Measurements from ENCODE around the gene LPAR2.
"Not testable (repeated sequence)": the region's sequence is repeated elsewhere in the genome, so short reads cannot be mapped to it uniquely, and the experiment has no call there.

Gene LPAR2

DNA sequence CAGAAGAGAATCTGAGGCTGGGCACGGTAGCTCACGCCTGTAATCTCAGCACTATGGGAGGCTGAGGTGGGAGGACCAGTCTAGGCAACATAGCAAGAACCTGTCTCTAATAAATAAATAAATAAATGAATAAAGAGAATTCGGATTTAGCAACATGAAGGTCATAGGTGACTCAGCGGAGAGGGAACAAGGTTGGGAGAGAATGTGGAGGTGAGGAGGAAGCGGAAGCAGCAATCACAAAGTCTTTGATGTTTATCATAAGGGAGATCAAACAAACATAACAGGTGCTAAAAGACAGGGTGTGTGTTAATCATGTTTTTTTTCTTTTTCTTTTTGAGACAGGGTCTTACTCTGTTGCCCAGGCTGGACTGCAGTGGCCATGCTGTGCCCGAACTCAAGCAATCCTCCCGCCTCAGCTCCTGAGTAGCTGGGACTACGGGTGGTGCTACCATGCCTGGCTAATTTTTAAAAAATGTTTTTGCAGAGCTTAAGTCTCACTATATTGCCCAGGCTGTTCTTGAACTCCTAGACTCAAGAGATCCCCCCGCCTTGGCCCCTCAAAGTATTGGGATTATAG is 25.8 kb downstream of the LPAR2 start:
- in situ Hi-C loops (cut with HindIII; ENCODE audit: low sequenced_read_pairs), result no loop called here

DNA sequence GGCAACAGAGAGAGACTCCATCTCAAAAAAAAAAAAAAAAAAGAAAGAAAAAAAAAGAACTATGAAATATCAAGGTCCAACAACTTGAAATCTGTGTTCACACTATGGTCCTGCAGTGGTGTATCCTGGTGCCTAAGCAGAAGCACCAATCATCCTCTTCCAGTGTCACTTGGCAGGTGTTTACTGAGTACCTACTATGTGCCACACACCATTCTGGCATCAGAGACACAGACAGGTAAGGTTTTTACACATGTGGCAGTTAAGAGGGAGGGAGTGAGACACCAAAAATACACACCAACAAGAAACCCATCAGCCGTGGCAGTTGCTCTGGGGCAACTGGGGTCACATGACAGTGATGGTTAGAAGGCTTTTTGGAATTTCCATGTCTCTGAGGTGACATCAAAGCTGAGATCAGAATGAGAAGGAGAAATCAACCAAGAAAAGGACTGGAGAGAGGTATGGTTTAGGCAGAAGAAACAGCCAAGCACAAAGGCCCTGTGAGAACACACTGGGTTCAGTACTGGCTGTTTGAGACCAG is 27.2 kb downstream of the LPAR2 start:
- in situ Hi-C loops (cut with HindIII; ENCODE audit: low sequenced_read_pairs), result no loop called here

- in situ Hi-C loops (cut with HindIII; ENCODE audit: low sequenced_read_pairs), result not testable (repeated sequence)
These were observed 29.1 kb downstream of the LPAR2 start for GRCh38 chr19:19598728-19599451.

DNA sequence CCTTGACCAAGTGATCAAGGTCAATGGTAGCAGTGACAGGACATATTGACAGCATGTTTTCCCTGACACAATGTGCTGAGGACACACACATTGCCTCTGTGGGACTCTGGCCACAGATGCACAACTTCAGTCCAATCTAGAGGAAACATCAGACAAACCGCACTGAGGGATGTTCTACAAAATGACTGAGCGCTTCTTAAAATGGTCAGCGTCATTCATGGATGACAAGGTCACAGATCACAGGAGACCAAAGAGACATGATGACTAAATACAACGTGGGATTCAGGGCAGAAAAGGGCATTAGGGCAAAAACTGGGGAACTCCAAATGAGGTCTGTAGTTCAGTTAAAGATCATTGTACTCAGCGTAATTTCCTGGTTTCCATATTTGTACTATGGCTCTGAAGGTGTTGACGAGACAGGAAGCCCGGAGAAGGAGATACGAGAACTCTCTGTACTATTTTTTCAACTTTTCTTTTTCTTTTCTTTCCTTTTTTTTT is 30.2 kb downstream of the LPAR2 start:
- in situ Hi-C loops (cut with HindIII; ENCODE audit: low sequenced_read_pairs), result no loop called here

DNA sequence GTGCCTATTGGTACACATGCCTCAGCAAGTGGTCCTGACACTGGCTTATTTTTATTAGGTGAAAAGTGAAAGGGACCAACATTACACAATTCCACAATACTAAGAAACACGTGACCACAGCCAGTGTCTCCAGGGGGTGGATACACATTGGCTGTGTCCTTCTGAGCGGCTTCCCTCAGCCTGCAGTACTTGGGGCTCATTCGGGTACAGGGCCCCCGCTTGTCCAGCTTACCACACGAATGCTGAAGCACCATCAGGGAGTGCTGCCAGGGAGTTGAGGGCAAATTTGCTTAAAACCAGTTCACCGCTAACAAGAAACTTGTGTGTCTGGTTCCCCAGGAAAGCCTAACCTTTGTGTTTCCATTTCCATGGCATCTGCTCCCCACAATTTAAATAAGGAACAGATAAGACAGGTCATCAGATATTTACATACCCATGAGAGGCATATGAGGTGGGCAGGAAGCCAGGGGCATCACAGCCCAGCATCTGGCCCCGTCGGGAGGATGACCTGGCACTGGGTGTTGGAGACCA is 32.8 kb downstream of the LPAR2 start:
- in situ Hi-C loops (cut with HindIII; ENCODE audit: low sequenced_read_pairs), result no loop called here

- in situ Hi-C loops (cut with HindIII; ENCODE audit: low sequenced_read_pairs), result loop anchor here (5.0 kb wide), 2 partner anchors 62 to 68 kb away; partner anchors contain the start of gene ATP13A1
These were observed 33.6 kb downstream of the LPAR2 start for GRCh38 chr19:19594381-19594780.

DNA sequence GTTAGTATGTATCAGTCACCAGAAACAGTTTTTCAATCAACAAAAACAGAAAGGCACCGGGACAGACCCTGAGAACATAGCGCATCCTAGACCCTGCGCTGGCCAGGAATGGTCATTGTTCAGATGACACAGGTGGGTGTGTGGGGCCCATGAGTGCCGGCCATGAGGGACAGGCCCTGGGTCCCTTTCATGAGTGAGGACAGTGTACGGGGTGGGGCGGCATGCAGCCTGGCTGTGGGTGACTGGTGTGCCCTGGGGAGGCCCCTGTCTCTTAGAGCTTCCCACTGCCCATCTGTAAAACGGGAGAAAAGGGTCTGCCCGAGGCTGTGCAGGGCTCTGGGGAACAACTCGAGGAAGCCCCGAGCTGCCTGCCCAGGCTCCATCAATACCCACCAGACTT is 35.3 kb downstream of the LPAR2 start:
- in situ Hi-C loops (cut with HindIII; ENCODE audit: low sequenced_read_pairs), result loop anchor here (5.0 kb wide), 2 partner anchors 60 to 70 kb away; partner anchors contain the start of gene ATP13A1

DNA sequence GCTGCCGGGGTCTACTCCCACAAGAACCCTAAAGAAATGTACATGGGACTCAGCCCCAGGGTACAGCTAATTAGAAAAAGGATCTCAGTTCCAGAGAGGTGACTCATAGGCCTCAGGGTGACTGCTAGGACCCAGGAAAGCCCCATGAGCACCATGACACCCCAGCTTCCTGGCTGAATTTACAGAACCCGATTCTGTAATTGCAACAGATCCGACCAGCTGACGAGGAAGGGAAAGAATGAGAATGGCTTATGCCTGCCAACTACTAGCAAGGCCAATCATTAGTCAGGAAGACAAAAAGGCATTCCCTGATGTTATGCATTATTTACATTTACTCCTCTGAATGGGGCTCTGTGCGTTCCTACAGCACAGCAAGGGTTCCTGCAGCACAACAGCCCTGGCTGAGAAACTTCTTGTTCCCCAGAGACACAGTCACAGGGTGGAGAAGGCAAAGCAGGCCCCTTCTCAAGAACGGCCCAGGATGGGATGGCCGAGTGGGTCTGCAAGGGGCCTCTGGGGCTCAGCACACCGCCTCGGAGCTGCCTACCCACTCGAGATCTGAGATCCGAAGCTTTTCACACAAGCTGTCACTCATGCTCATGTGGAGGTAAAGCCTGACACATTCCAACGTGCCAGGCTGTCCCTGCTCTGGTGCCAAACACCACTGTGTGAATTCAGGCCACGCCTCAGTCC is 36.7 kb downstream of the LPAR2 start:
- in situ Hi-C loops (cut with HindIII; ENCODE audit: low sequenced_read_pairs), result loop anchor here (5.0 kb wide), 2 partner anchors 59 to 71 kb away; partner anchors contain the start of gene ATP13A1

- in situ Hi-C loops (cut with HindIII; ENCODE audit: low sequenced_read_pairs), result no loop called here
These were observed 39.5 kb downstream of the LPAR2 start for GRCh38 chr19:19588546-19588945.

DNA sequence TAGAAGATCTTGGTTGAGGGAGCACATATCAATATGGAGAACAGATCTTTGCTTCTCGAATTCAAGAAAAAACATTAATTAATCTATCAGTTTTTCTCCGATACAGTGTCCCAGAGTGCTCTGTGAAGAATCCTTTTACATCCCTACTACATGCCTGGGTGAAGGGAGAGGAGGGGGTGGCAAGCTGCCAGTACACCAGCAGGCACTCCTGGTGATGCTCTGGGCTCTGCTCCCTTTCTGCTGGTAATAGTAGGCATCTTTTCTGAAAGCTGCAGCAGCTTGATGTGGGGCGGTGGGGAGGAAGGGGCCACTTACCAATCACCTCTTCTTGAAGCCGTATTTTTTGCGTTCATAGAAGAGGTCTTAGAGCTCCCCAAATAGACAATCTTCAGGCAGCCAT is 40.2 kb downstream of the LPAR2 start:
- in situ Hi-C loops (cut with HindIII; ENCODE audit: low sequenced_read_pairs), result no loop called here

- in situ Hi-C loops (cut with HindIII; ENCODE audit: low sequenced_read_pairs), result no loop called here
These were observed 43.7 kb downstream of the LPAR2 start for GRCh38 chr19:19584356-19584755.

- in situ Hi-C loops (cut with HindIII; ENCODE audit: low sequenced_read_pairs), result no loop called here
These were observed 45.5 kb downstream of the LPAR2 start for GRCh38 chr19:19582471-19582870.

- in situ Hi-C loops (cut with HindIII; ENCODE audit: low sequenced_read_pairs), result no loop called here
These were observed 46.6 kb downstream of the LPAR2 start for GRCh38 chr19:19581391-19581790.

DNA sequence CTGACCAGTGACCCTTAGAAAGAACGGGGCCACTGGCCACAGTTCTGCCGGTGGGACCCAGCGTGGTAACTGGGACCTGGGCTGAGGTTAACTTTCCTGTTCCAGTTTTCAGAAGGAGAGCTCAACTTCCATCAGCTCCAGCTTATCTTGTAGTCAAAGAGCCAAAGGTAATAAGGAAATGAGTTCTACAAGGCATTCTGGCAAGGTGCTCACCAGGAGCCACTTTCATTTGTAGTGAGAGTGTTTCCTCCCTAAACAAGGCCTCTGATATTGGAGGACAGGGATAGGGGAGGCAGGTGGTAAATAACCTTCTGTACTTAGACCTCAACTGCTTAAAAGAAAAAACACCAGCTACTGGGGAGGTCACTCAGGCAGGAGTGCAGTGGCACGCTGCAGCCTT is 47.6 kb downstream of the LPAR2 start:
- in situ Hi-C loops (cut with HindIII; ENCODE audit: low sequenced_read_pairs), result no loop called here

GRCh38 chr19:19579533-19580361 is 48.3 kb downstream of the LPAR2 start:
- in situ Hi-C loops (cut with HindIII; ENCODE audit: low sequenced_read_pairs), result no loop called here

DNA sequence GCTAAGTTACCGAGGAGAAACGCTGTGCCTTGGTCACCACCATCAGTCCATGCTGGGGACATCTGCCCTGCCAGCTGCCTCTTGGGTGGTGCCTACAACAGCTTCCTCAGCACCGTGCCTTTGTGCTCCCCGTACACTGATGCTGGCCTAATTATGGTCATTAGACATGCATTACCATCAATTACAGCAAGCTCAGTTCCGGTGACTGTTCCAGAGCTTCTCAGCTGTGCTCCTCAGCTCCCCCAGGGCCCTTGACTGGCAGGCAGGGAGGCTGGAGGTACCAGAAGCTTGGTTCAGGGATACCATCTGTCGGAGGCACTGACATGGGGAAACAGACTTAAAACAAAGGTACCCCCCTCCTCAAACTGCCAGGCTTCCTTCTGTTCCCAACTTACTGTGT is 49.8 kb downstream of the LPAR2 start:
- in situ Hi-C loops (cut with HindIII; ENCODE audit: low sequenced_read_pairs), result no loop called here

DNA sequence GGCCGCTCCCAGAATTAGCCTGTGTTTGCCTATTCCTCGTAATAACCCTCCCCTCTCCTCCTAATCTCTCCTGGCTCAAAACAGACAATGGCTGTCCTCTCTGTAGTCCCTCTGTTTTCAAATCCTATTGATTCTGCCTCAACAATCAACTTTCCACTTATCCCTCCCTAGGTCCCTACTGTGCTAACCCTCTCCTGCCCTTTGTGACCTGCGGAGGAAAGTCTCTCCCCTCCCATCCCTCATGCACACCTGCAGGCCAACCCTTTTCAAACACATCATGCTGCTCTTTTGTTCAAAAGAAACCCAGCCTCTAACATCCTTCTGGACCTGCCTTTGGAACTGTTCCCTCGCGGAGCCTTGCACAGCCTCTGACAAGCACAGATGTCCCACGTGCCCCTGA is 52.6 kb downstream of the LPAR2 start:
- in situ Hi-C loops (cut with HindIII; ENCODE audit: low sequenced_read_pairs), result no loop called here
